ENCODE results near the gene MSANTD3. TPM values are rescaled to one million over a fixed set of nuclear protein-coding genes. Genes with fewer than 3 reads are reported as not detected.

Gene MSANTD3
- total RNA-seq, 1 donor from 2014 or later, result 58.7 TPM

GRCh38 chr9:100396769-100397168 lies 30.2 kb upstream of the MSANTD3 start:
- Mint-ChIP-seq H3K27me3 (ENCODE audit: unreplicated experiment) (no peaks in the 10 kb centered on the region), H3K4me3 (ENCODE audit: unreplicated experiment) (no peak overlapping the region), H3K4me1 (ENCODE audit: unreplicated experiment) (peaks cover 3% of the 10 kb centered on the region), H3K27ac (ENCODE audit: unreplicated experiment) (no peak overlapping the region), H3K9me3 (ENCODE audit: unreplicated experiment) (no peaks in the 10 kb centered on the region), H3K36me3 (ENCODE audit: unreplicated experiment) (no peaks in the 10 kb centered on the region)
- no peak for DNase-seq (ENCODE audit: extremely low spot score, unreplicated experiment)
- TF ChIP-seq, protein P1, sequence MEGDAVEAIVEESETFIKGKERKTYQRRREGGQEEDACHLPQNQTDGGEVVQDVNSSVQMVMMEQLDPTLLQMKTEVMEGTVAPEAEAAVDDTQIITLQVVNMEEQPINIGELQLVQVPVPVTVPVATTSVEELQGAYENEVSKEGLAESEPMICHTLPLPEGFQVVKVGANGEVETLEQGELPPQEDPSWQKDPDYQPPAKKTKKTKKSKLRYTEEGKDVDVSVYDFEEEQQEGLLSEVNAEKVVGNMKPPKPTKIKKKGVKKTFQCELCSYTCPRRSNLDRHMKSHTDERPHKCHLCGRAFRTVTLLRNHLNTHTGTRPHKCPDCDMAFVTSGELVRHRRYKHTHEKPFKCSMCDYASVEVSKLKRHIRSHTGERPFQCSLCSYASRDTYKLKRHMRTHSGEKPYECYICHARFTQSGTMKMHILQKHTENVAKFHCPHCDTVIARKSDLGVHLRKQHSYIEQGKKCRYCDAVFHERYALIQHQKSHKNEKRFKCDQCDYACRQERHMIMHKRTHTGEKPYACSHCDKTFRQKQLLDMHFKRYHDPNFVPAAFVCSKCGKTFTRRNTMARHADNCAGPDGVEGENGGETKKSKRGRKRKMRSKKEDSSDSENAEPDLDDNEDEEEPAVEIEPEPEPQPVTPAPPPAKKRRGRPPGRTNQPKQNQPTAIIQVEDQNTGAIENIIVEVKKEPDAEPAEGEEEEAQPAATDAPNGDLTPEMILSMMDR (IDR thresholded peaks at IDR 0.05), result no peak

DNA sequence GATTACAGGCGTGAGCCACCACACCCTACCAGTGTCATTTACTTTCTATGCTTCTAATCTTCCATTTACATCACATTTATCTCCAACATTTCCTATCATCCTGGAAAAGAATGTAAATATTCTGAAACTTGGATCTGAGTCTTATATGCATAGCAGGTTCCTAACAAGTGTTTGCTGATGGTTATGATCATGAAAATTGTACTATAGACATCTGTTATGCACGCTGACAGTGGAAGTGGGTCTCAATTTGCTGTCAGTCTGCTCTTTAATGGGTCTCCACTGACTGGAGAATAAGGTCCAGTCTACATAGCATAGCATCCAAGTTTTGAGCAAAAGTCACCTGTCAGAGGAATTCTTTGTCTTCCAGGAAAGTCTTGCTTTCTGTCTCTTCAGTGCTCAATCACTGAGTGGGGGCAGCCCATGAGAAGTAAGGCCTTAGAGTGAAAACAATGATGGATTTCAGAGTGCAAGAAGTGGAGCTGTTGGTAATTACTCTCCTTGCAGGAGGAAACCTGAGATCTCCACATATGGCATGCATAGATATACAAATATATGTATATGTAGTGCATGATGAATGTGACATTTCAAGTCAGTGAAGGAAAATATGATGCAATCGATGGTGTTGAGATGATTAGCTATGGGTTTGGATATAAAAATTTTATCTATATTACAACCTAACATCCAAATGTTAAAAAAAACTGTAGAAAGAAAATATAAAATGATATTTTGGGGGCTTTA lies 29.2 kb upstream of the MSANTD3 start:
- no peak overlapping the region for H3K27ac Mint-ChIP-seq (ENCODE audit: unreplicated experiment)
- peaks cover 3% of the 10 kb centered on the region for H3K4me1 Mint-ChIP-seq (ENCODE audit: unreplicated experiment)
- H3K9me3 Mint-ChIP-seq (ENCODE audit: unreplicated experiment), result no peaks in the 10 kb centered on the region
- H3K36me3 Mint-ChIP-seq (ENCODE audit: unreplicated experiment), result no peaks in the 10 kb centered on the region
- no peaks in the 10 kb centered on the region for H3K27me3 Mint-ChIP-seq (ENCODE audit: unreplicated experiment)
- TF ChIP-seq, protein P1 (IDR thresholded peaks at IDR 0.05), result no peak
- no peak for DNase-seq (ENCODE audit: extremely low spot score, unreplicated experiment)
- no peak overlapping the region for H3K4me3 Mint-ChIP-seq (ENCODE audit: unreplicated experiment)

DNA sequence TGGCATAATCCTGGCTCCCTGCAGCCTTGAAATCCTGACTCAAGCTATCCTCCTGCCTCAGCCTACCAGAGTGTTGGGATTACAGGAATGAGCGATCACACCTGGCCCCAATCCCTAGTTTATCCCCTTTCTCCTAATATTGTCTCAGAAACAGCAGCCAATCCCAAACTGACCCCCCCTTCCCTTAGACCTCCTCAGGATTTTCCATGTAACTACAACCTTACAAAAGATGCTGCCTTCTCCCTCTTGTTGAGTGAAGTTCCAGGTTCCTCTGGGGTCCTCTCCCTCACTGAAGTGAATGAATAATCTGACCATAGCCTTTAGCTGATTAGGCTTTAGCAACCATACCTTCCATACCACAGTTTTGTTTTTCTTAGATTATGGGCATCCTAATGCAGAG lies 25.9 kb upstream of the MSANTD3 start:
- no peak for DNase-seq (ENCODE audit: extremely low spot score, unreplicated experiment)
- Mint-ChIP-seq H3K27ac (ENCODE audit: unreplicated experiment) (no peak overlapping the region), H3K4me1 (ENCODE audit: unreplicated experiment) (no peaks in the 10 kb centered on the region), H3K9me3 (ENCODE audit: unreplicated experiment) (no peaks in the 10 kb centered on the region), H3K27me3 (ENCODE audit: unreplicated experiment) (peaks cover 2% of the 10 kb centered on the region), H3K4me3 (ENCODE audit: unreplicated experiment) (no peak overlapping the region), H3K36me3 (ENCODE audit: unreplicated experiment) (no peaks in the 10 kb centered on the region)
- TF ChIP-seq, protein P1 (IDR thresholded peaks at IDR 0.05), result no peak

DNA sequence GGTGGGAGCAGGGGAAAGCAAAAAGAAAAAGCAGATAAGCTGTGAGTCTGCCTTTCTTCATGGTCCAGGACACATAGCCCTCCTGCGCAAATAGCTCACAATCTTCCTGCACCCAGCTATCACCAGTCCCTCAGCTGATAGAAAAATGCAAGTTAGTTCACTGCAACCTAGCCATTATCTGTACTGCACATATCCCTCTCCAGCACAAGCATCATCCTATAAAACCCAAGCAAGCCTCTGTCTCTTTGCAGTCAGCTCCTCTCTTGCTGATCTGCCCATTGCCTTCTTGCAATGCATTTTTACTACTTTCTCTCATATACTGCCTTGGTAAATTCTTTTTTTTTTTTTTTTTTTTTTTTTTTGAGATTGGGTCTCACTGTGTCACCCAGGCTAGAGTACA lies 20.0 kb upstream of the MSANTD3 start:
- H3K4me1 Mint-ChIP-seq (ENCODE audit: unreplicated experiment), result peaks cover 7% of the 10 kb centered on the region
- H3K4me3 Mint-ChIP-seq (ENCODE audit: unreplicated experiment), result no peak overlapping the region
- TF ChIP-seq, protein P1 (IDR thresholded peaks at IDR 0.05), result no peak
- H3K36me3 Mint-ChIP-seq (ENCODE audit: unreplicated experiment), result no peaks in the 10 kb centered on the region
- H3K9me3 Mint-ChIP-seq (ENCODE audit: unreplicated experiment), result peaks cover 2% of the 10 kb centered on the region
- H3K27ac Mint-ChIP-seq (ENCODE audit: unreplicated experiment), result no peak overlapping the region
- no peak for DNase-seq (ENCODE audit: extremely low spot score, unreplicated experiment)
- peaks cover 9% of the 10 kb centered on the region for H3K27me3 Mint-ChIP-seq (ENCODE audit: unreplicated experiment)

GRCh38 chr9:100408546-100409175 lies 18.3 kb upstream of the MSANTD3 start:
- no peak overlapping the region for H3K4me3 Mint-ChIP-seq (ENCODE audit: unreplicated experiment)
- H3K27me3 Mint-ChIP-seq (ENCODE audit: unreplicated experiment), result peaks cover 7% of the 10 kb centered on the region
- no peak overlapping the region for H3K27ac Mint-ChIP-seq (ENCODE audit: unreplicated experiment)
- H3K4me1 Mint-ChIP-seq (ENCODE audit: unreplicated experiment), result peaks cover 9% of the 10 kb centered on the region
- TF ChIP-seq, protein P1 (IDR thresholded peaks at IDR 0.05), result no peak
- no peak for DNase-seq (ENCODE audit: extremely low spot score, unreplicated experiment)
- H3K36me3 Mint-ChIP-seq (ENCODE audit: unreplicated experiment), result no peaks in the 10 kb centered on the region
- H3K9me3 Mint-ChIP-seq (ENCODE audit: unreplicated experiment), result peaks cover 7% of the 10 kb centered on the region

Measured in osteocyte (in vitro differentiated cells).